ENCODE results near the gene PNPLA7. TPM values are rescaled to one million over a fixed set of nuclear protein-coding genes. Genes with fewer than 3 reads are reported as not detected.
A peak's percentile ranks its signal among the peaks of the same experiment; 100 is the strongest.

Gene PNPLA7
- total and polyA plus RNA-seq, 2 of the 4 experiments (the other 2 are of a cell fraction), result under 0.01 to 0.89 TPM

- Histone ChIP-seq H2AFZ (replicated peaks; ENCODE audit: low read length, poor library complexity) (peak overlapping the region; percentile 35), H4K20me1 (ENCODE audit: insufficient read depth, low read length) (peaks cover 6% of the 10 kb centered on the region; the same call in 1 of the 2 replicates), H2BK120ac (ENCODE audit: low read depth, low read length) (no peak overlapping the region), H3K56ac (ENCODE audit: extremely low read depth, insufficient read depth, low read length) (no peak overlapping the region), H2AK5ac (ENCODE audit: low read depth, low read length) (no peak overlapping the region), H3K9ac (ENCODE audit: low read depth, low read length) (no peak overlapping the region), H4K91ac (ENCODE audit: insufficient read depth, low read depth, low read length) (no peak overlapping the region), H3K27ac (ENCODE audit: insufficient read depth, low read length) (no peak overlapping the region), H2BK5ac (ENCODE audit: low read depth, low read length, poor library complexity, severe bottlenecking) (no peak overlapping the region), H3K4me2 (ENCODE audit: low read depth, low read length) (no peak overlapping the region), H2BK15ac (ENCODE audit: low read depth, low read length) (no peak overlapping the region), H2BK20ac (ENCODE audit: low read depth, low read length) (no peak overlapping the region), H3K36me3 (ENCODE audit: control insufficient read depth, insufficient read depth, low read length) (no peaks in the 10 kb centered on the region), H3K9me1 (ENCODE audit: insufficient read depth, low read length) (no peaks in the 10 kb centered on the region; the same call in 1 of the 2 replicates), H3K14ac (replicated peaks; ENCODE audit: low read depth, low read length) (no peak overlapping the region), H2AK9ac (replicated peaks; ENCODE audit: low read depth, low read length, poor library complexity) (no peak overlapping the region), H4K8ac (ENCODE audit: low read depth in 2 of 2, low read length in 2 of 2) (no peak overlapping the region), H3K4me1 (ENCODE audit: control insufficient read depth, insufficient read depth, low read length) (peaks cover 2% of the 10 kb centered on the region; the same call in 1 of the 2 replicates), H3K4ac (ENCODE audit: low read depth, low read length) (no peak overlapping the region), H3K23ac (ENCODE audit: low read depth, low read length) (no peak overlapping the region), H3K27me3 (ENCODE audit: control insufficient read depth, insufficient read depth, low read length) (peaks cover 28% of the 10 kb centered on the region), H3K9me3 (ENCODE audit: control insufficient read depth, insufficient read depth, low read length) (no peaks in the 10 kb centered on the region), H4K5ac (ENCODE audit: low read depth, low read length) (no peak overlapping the region), H3K79me1 (ENCODE audit: low read depth in 1 of 2, low read length in 2 of 2) (no peaks in the 10 kb centered on the region), H3K4me3 (ENCODE audit: insufficient read depth, low read depth, low read length) (no peak overlapping the region), H3K18ac (ENCODE audit: low read depth, low read length) (no peak overlapping the region)
- DNase-seq (no peak), ATAC-seq (ENCODE audit: low read depth) (peak; percentile 22; the same call in 1 of the 2 replicates)
- BruUV-seq (replicated peaks), result no TSS peak
- 21% methylated on average over 13 of the region's 41 CpGs; no CpG with 5 or more reads in 1 of the 2 experiments for WGBS, 2 experiments (ENCODE audit: extremely low coverage in 2 of 2, insufficient read length in 1 of 2)
- dilution Hi-C loops (cut with HindIII; ENCODE audit: low sequenced_read_pairs, unreplicated experiment), result no loop called here
- in situ Hi-C loops (cut with MboI; ENCODE audit: low sequenced_read_pairs), result no loop called here
- POLR2A ChIA-PET (ENCODE audit: unreplicated experiment), result no interaction called here
- CTCF ChIA-PET, result interaction anchor here (0.5 to 0.6 kb wide), 2 partner anchors 18 to 22 kb away, joined by 4 to 5 read pairs; no protein-coding TSS in a partner anchor
- intact Hi-C loops (cut with micrococcal nuclease), result no loop called here
- no peak for TF ChIP-seq MAFK (IDR thresholded peaks at IDR 0.05; ENCODE audit: low read depth, low read length)
- no peak for TF ChIP-seq CHD1 (IDR thresholded peaks at IDR 0.05; ENCODE audit: low read depth, low read length)
- TF ChIP-seq RFX5 (IDR thresholded peaks at IDR 0.05; ENCODE audit: low read depth, low read length), result no peak
- TF ChIP-seq, protein P1, sequence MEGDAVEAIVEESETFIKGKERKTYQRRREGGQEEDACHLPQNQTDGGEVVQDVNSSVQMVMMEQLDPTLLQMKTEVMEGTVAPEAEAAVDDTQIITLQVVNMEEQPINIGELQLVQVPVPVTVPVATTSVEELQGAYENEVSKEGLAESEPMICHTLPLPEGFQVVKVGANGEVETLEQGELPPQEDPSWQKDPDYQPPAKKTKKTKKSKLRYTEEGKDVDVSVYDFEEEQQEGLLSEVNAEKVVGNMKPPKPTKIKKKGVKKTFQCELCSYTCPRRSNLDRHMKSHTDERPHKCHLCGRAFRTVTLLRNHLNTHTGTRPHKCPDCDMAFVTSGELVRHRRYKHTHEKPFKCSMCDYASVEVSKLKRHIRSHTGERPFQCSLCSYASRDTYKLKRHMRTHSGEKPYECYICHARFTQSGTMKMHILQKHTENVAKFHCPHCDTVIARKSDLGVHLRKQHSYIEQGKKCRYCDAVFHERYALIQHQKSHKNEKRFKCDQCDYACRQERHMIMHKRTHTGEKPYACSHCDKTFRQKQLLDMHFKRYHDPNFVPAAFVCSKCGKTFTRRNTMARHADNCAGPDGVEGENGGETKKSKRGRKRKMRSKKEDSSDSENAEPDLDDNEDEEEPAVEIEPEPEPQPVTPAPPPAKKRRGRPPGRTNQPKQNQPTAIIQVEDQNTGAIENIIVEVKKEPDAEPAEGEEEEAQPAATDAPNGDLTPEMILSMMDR (conservative IDR thresholded peaks at IDR 0.05; ENCODE audit: low read depth, low read length), result no peak
- TF ChIP-seq MAZ (IDR thresholded peaks at IDR 0.05; ENCODE audit: borderline replicate concordance, low read depth, low read length), result no peak
- TF ChIP-seq FOS (IDR thresholded peaks at IDR 0.05; ENCODE audit: low read depth, low read length), result no peak
- TF ChIP-seq RCOR1 (IDR thresholded peaks at IDR 0.05; ENCODE audit: insufficient replicate concordance, low read length), result no peak
- TF ChIP-seq BHLHE40 (IDR thresholded peaks at IDR 0.05; ENCODE audit: low read depth, low read length), result no peak
- TF ChIP-seq POLR2A (IDR thresholded peaks at IDR 0.05; ENCODE audit: low read depth, low read length), result no peak
- no peak for TF ChIP-seq NFE2L2 (IDR thresholded peaks at IDR 0.05; ENCODE audit: low read depth, low read length)
- TF ChIP-seq SMC3 (IDR thresholded peaks at IDR 0.05; ENCODE audit: low read depth, low read length), result no peak
- TF ChIP-seq CEBPB (IDR thresholded peaks at IDR 0.05; ENCODE audit: low read depth, low read length), result no peak
- no peak for TF ChIP-seq MXI1 (IDR thresholded peaks at IDR 0.05; ENCODE audit: borderline replicate concordance, low read depth, low read length)
- TF ChIP-seq, protein P2, sequence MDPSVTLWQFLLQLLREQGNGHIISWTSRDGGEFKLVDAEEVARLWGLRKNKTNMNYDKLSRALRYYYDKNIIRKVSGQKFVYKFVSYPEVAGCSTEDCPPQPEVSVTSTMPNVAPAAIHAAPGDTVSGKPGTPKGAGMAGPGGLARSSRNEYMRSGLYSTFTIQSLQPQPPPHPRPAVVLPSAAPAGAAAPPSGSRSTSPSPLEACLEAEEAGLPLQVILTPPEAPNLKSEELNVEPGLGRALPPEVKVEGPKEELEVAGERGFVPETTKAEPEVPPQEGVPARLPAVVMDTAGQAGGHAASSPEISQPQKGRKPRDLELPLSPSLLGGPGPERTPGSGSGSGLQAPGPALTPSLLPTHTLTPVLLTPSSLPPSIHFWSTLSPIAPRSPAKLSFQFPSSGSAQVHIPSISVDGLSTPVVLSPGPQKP (IDR thresholded peaks at IDR 0.05; ENCODE audit: borderline replicate concordance, low read depth, low read length), result no peak
Measured at GRCh38 chr9:137487454-137488326, 62.5 kb downstream of the PNPLA7 start.

Data from IMR-90 (cell line).